MM.1S (cell line): ENCODE data around the gene RASAL1.

ENCODE experiments used
- EZH2 ChIP-seq: fragments of 300-600 bp; sonication (generic); optimal IDR thresholded peaks from 2 replicates; pipeline ENCODE3; 2017; ENCODE audit warnings: low read depth, mild to moderate bottlenecking, antibody characterized with exemption, low read length, mixed read lengths
- EZH2phosphoT487 ChIP-seq: fragments of 300-600 bp; sonication (generic); IDR thresholded peaks from 2 replicates; pipeline ENCODE4 v1.6.1; 2018; ENCODE audit warnings: antibody characterized with exemption, low read length
- TF ChIP-seq, protein P1 (sequence below): fragments of 300-600 bp; sonication (generic); IDR thresholded peaks from 2 replicates; pipeline ENCODE4 v1.5.1; 2016; ENCODE audit warnings: antibody characterized with exemption, low read length, mixed read lengths

DNA sequence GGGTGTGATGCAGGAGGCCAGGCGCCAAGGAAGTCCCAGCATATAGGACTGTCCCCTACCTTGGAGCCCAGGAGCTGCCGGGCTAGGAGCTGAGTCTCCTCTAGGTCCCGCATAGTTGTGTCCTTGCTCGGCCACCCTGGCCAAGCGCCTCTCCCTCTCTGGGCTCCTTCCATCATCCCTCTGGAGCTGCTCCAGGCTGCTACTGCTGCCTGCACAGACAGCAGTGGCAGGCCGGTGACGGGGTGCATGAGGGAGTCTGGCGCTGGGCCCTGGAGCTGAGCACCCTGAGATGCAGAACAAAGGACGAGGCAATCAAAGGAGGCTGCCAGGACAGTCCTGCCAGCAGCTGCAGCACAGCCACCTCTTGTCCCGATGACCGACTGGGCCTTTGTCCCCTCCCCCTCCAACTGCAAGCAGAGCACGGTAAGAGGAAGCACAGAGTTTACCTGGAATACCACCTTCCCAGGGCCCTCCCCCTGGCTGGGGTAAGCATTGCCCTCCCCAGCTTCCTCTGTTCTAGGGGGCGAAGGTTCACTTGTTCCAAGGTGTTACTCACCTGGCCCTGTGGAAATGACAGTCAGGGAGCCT, 68.7 kb downstream of the RASAL1 start:
- TF ChIP-seq, protein P1, sequence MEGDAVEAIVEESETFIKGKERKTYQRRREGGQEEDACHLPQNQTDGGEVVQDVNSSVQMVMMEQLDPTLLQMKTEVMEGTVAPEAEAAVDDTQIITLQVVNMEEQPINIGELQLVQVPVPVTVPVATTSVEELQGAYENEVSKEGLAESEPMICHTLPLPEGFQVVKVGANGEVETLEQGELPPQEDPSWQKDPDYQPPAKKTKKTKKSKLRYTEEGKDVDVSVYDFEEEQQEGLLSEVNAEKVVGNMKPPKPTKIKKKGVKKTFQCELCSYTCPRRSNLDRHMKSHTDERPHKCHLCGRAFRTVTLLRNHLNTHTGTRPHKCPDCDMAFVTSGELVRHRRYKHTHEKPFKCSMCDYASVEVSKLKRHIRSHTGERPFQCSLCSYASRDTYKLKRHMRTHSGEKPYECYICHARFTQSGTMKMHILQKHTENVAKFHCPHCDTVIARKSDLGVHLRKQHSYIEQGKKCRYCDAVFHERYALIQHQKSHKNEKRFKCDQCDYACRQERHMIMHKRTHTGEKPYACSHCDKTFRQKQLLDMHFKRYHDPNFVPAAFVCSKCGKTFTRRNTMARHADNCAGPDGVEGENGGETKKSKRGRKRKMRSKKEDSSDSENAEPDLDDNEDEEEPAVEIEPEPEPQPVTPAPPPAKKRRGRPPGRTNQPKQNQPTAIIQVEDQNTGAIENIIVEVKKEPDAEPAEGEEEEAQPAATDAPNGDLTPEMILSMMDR, result no peak
- TF ChIP-seq EZH2phosphoT487 (no peak), EZH2 (no peak)
